SK-N-SH (cell line): ENCODE results near the gene ARHGAP15. TPM values are rescaled to one million over a fixed set of nuclear protein-coding genes. Genes with fewer than 3 reads are reported as not detected.

Experiments used
- CTCF ChIA-PET: fragments of 300-600, 350-600 bp; formaldehyde crosslinking; extraction: SDS; loops from one replicate; lab custom pipeline; 2021; lab: Yijun Ruan, JAX
- POLR2A ChIA-PET: fragments of 350-600 bp; sonication (Branson Sonifier 250); formaldehyde crosslinking; extraction: SDS; loops from one replicate; lab custom pipeline; 2020; ENCODE audit warnings: antibody characterized with exemption, inconsistent platforms; lab: Yijun Ruan, JAX
- DNase-seq: peaks from one replicate; pipeline ENCODE4 v3.0.0; 2012
- H2AFZ ChIP-seq: fragments of 200-600 bp; sonication (generic); 2 replicates; pipeline ENCODE4 v1.8.1; 2016; ENCODE audit warnings: antibody characterized with exemption, mild to moderate bottlenecking, low read depth
- H3F3A ChIP-seq: fragments of 200-600 bp; sonication (generic); replicated peaks from 2 replicates; pipeline ENCODE3; 2016; ENCODE audit warnings: antibody characterized with exemption, mild to moderate bottlenecking; ENCODE audit not compliant: insufficient read depth
- H3K27ac ChIP-seq, 2 experiments: fragments of 200-500 bp in 1 of 2; fragments of 200-600 bp in 1 of 2; sonication (Bioruptor generic) in 1 of 2; sonication (generic), shearing (Covaris generic) in 1 of 2; 2 replicates each; pipeline versions ENCODE4 v1.5.1 to v1.6.1; 2014 to 2016; ENCODE audit warnings: low read depth in 2 of 2, inconsistent platforms in 1 of 2, low read length in 1 of 2, mild to moderate bottlenecking in 1 of 2, mixed read lengths in 1 of 2
- H3K27me3 ChIP-seq: fragments of 200-600 bp; sonication (generic), shearing (Covaris generic); 2 replicates; pipeline ENCODE4 v1.6.1; 2016; ENCODE audit warnings: mixed run types; ENCODE audit not compliant: insufficient read depth
- H3K36me3 ChIP-seq, 2 experiments: fragments of 200-500 bp in 1 of 2; fragments of 200-600 bp in 1 of 2; sonication (Bioruptor generic) in 1 of 2; sonication (generic) in 1 of 2; replicated peaks in 1 of 2; 2 replicates each; pipeline versions ENCODE3 to v1.5.1; 2014 to 2016; ENCODE audit warnings: low read length in 1 of 2, mild to moderate bottlenecking in 1 of 2; ENCODE audit not compliant: insufficient read depth in 2 of 2, control insufficient read depth in 1 of 2
- H3K4me1 ChIP-seq, 2 experiments: fragments of 200-500 bp in 1 of 2; fragments of 200-600 bp in 1 of 2; sonication (Bioruptor generic) in 1 of 2; sonication (generic), shearing (Covaris generic) in 1 of 2; 2 replicates each; pipeline versions ENCODE4 v1.5.1 to v1.6.1; 2014 to 2016; ENCODE audit warnings: low read depth in 1 of 2, low read length in 1 of 2, mixed run types in 1 of 2; ENCODE audit not compliant: insufficient read depth in 2 of 2, control insufficient read depth in 1 of 2
- H3K4me2 ChIP-seq: fragments of 200-600 bp; sonication (generic), shearing (Covaris generic); 2 replicates; pipeline ENCODE4 v1.6.1; 2017; ENCODE audit warnings: mixed run types
- H3K4me3 ChIP-seq, 2 experiments: fragments of 200-500 bp in 1 of 2; fragments of 200-600 bp in 1 of 2; sonication (Bioruptor generic) in 1 of 2; sonication (generic), shearing (Covaris generic) in 1 of 2; 2 replicates each; pipeline versions ENCODE4 v1.5.1 to v1.8.1; 2014 to 2016; ENCODE audit warnings: low read depth in 2 of 2, inconsistent platforms in 1 of 2, low read length in 1 of 2, mild to moderate bottlenecking in 1 of 2, mixed read lengths in 1 of 2, moderate library complexity in 1 of 2
- H3K79me2 ChIP-seq: fragments of 200-600 bp; sonication (generic); 2 replicates; pipeline ENCODE4 v1.8.1; 2017; ENCODE audit warnings: mild to moderate bottlenecking; ENCODE audit not compliant: insufficient read depth
- H3K9ac ChIP-seq: fragments of 200-600 bp; sonication (generic); 2 replicates; pipeline ENCODE4 v1.6.1; 2017; ENCODE audit warnings: mixed run types
- H3K9me2 ChIP-seq: fragments of 200-600 bp; sonication (generic); 2 replicates; pipeline ENCODE4 v1.6.1; 2017; ENCODE audit warnings: mixed run types
- H3K9me3 ChIP-seq: fragments of 200-600 bp; sonication (generic); 2 replicates; pipeline ENCODE4 v1.6.1; 2017; ENCODE audit warnings: mixed run types, mild to moderate bottlenecking, moderate library complexity
- H4K20me1 ChIP-seq: fragments of 200-600 bp; sonication (generic); 2 replicates; pipeline ENCODE4 v1.6.1; 2017; ENCODE audit warnings: mild to moderate bottlenecking, mixed run types; ENCODE audit not compliant: insufficient read depth
- CTCF ChIP-seq: fragments of 200-600 bp; sonication (generic); IDR thresholded peaks from 2 replicates; pipeline ENCODE4 v1.6.1; 2017; ENCODE audit warnings: antibody characterized with exemption, mild to moderate bottlenecking, moderate library complexity
- ELF1 ChIP-seq: IDR thresholded peaks from 2 replicates; pipeline ENCODE4 v1.4.0; 2012
- EP300 ChIP-seq, 2 experiments: IDR thresholded peaks; 2 replicates each; pipeline versions ENCODE4 v1.4.0 to v1.6.1; 2012; ENCODE audit warnings: borderline replicate concordance in 1 of 2, low read depth in 1 of 2, low read length in 1 of 2
- EZH2phosphoT487 ChIP-seq: fragments of 200-600 bp; sonication (generic); IDR thresholded peaks from 2 replicates; pipeline ENCODE4 v1.6.1; 2017; ENCODE audit warnings: low read depth, mixed run types, mild to moderate bottlenecking, antibody characterized with exemption, moderate library complexity, borderline replicate concordance
- FOSL2 ChIP-seq: IDR thresholded peaks from 2 replicates; pipeline ENCODE4 v1.4.0; 2012; ENCODE audit warnings: low read depth, mild to moderate bottlenecking, moderate library complexity, borderline replicate concordance
- FOXJ3 ChIP-seq: sonication (generic); formaldehyde crosslinking; IDR thresholded peaks from 2 replicates; pipeline ENCODE4 v1.5.1; 2020; ENCODE audit warnings: mild to moderate bottlenecking, missing genetic modification reagents
- JUND ChIP-seq: IDR thresholded peaks from 2 replicates; pipeline ENCODE4 v1.4.0; 2012
- MAX ChIP-seq: IDR thresholded peaks from 2 replicates; pipeline ENCODE4 v1.4.0; 2012; ENCODE audit warnings: low read depth
- NFIC ChIP-seq: IDR thresholded peaks from 2 replicates; pipeline ENCODE4 v1.4.0; 2012; ENCODE audit warnings: borderline replicate concordance
- NRF1 ChIP-seq: IDR thresholded peaks from 2 replicates; pipeline ENCODE4 v1.6.1; 2012; ENCODE audit warnings: low read depth, mild to moderate bottlenecking, low read length
- REST ChIP-seq: IDR thresholded peaks from 2 replicates; pipeline ENCODE4 v1.6.1; 2012; ENCODE audit warnings: mild to moderate bottlenecking, low read depth, low read length, moderate library complexity
- RFX5 ChIP-seq: IDR thresholded peaks from 2 replicates; pipeline ENCODE4 v1.6.1; 2012; ENCODE audit warnings: mild to moderate bottlenecking, improper control_type of control experiment, low read length
- RXRA ChIP-seq: IDR thresholded peaks from 2 replicates; pipeline ENCODE4 v1.4.0; 2012; ENCODE audit warnings: low read depth, mild to moderate bottlenecking, borderline replicate concordance
- TAF1 ChIP-seq: IDR thresholded peaks from 2 replicates; pipeline ENCODE4 v1.6.1; 2012; ENCODE audit warnings: low read depth, mild to moderate bottlenecking, low read length, moderate library complexity, borderline replicate concordance
- USF1 ChIP-seq: IDR thresholded peaks from 2 replicates; pipeline ENCODE4 v1.4.0; 2012; ENCODE audit warnings: low read depth, borderline replicate concordance
- ZBTB33 ChIP-seq: IDR thresholded peaks from 2 replicates; pipeline ENCODE4 v1.4.0; 2012; ENCODE audit warnings: low read depth, borderline replicate concordance
- WGBS: methylation state at CpG from one replicate; pipeline ENCODE4 v1.1.6; 2017; ENCODE audit warnings: low lambda C conversion rate; 5-methylcytosine and 5-hydroxymethylcytosine counted together
- polyA plus RNA-seq, 3 experiments: library from polyadenylated mRNA; depleted of rRNA; stranded (reverse); fragments of >200 nt; gene quantifications; 2 replicates each; pipeline ENCODE4 v1.2.3, GENCODE V29; 2012
- TF ChIP-seq, protein P1 (sequence below): fragments of 150-350 bp; IDR thresholded peaks from 2 replicates; pipeline ENCODE4 v1.6.1; 2017; ENCODE audit warnings: antibody characterized with exemption, low read length, low read depth, borderline replicate concordance

The ARHGAP15 gene
- polyA plus RNA-seq, 1 of the 3 experiments (the other 2 are of a cell fraction): not detected

DNA sequence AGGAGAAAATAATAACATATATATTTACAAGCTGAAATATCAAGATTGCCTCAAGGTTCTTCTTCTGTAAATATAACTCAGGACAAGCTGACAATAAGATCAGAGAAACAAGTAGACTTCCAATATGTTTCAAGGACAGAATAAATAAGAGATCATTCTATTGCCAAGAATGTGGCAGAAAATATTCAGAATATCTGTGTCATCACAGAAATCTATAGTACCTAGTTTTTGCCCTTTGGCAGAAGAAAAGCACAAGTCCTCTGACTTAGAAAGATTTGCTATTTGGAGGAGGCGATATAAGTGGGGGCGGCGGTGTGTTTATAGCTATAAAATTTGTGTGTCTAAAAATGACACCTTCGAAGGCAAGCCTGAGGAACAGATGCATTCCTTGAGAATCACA, 34.3 kb downstream of the ARHGAP15 start:
- Histone ChIP-seq H3K79me2 (no peaks in the 10 kb centered on the region), H3K9ac (no peak overlapping the region), H2AFZ (no peak overlapping the region), H3K27me3 (no peaks in the 10 kb centered on the region), H3F3A (no peaks in the 10 kb centered on the region), H4K20me1 (no peaks in the 10 kb centered on the region), H3K27ac (no peak overlapping the region), H3K4me1 (no peaks in the 10 kb centered on the region; a peak in 2 of 4 replicates), H3K4me3 (no peak overlapping the region), H3K36me3 (no peaks in the 10 kb centered on the region), H3K4me2 (no peak overlapping the region), H3K9me2 (no peaks in the 10 kb centered on the region), H3K9me3 (no peaks in the 10 kb centered on the region)
- 72% methylated on average over 4 of the region's 4 CpGs for WGBS
- CTCF ChIA-PET: interaction anchor here (1.2 to 6.2 kb wide), 8 partner anchors 15 to 125 kb away, joined by 3 to 92 read pairs (median 16); no protein-coding TSS in a partner anchor
- POLR2A ChIA-PET: no interaction called here
- TF ChIP-seq FOSL2 (no peak), EP300 (IDR thresholded peaks at IDR 0.05; ENCODE audit: borderline replicate concordance in 1 of 2, low read depth in 1 of 2, low read length in 1 of 2) (no peak), NFIC (no peak), MAX (no peak), REST (no peak), RXRA (no peak), JUND (no peak), RFX5 (no peak), NRF1 (no peak), USF1 (no peak)
- TF ChIP-seq, protein P1, sequence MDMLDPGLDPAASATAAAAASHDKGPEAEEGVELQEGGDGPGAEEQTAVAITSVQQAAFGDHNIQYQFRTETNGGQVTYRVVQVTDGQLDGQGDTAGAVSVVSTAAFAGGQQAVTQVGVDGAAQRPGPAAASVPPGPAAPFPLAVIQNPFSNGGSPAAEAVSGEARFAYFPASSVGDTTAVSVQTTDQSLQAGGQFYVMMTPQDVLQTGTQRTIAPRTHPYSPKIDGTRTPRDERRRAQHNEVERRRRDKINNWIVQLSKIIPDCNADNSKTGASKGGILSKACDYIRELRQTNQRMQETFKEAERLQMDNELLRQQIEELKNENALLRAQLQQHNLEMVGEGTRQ: no peak
- no peak for DNase-seq

DNA sequence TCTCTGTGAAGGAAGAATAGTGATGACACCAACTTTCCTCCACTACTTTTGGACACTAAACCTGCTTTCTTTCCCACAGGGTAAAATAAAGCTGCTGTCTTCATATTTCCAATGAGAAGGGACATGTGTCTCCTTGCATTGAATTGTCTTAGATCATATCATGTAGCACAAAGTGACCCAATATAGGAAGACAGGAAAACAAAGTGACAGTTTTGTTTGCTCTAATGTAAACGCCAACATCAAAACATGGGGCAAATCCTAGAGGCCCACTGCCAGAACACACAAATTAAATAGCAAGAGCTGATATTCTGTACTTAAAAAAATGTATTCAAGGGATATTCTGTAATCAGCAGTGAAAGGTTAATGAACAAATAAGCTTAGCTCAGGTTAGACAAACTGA, 36.1 kb downstream of the ARHGAP15 start:
- 67% methylated on average over 1 of the region's 1 CpG for WGBS
- H3K4me2 ChIP-seq: no peak overlapping the region
- H3K36me3 ChIP-seq: no peaks in the 10 kb centered on the region
- no peaks in the 10 kb centered on the region for H3K9me3 ChIP-seq
- H3F3A ChIP-seq: no peaks in the 10 kb centered on the region
- POLR2A ChIA-PET: no interaction called here
- H2AFZ ChIP-seq: no peak overlapping the region
- H3K27ac ChIP-seq: no peak overlapping the region
- H4K20me1 ChIP-seq: no peaks in the 10 kb centered on the region
- no peaks in the 10 kb centered on the region for H3K79me2 ChIP-seq
- H3K27me3 ChIP-seq: no peaks in the 10 kb centered on the region
- H3K4me3 ChIP-seq: no peak overlapping the region
- H3K9ac ChIP-seq: no peak overlapping the region
- DNase-seq: no peak
- H3K4me1 ChIP-seq: no peaks in the 10 kb centered on the region; a peak in 2 of 4 replicates
- CTCF ChIA-PET: no interaction called here
- no peaks in the 10 kb centered on the region for H3K9me2 ChIP-seq
- TF ChIP-seq TAF1 (no peak), USF1 (no peak), EZH2phosphoT487 (no peak), ELF1 (no peak), FOXJ3 (CRISPR knock-in tag) (no peak), ZBTB33 (no peak), RXRA (no peak), CTCF (no peak), EP300 (IDR thresholded peaks at IDR 0.05; ENCODE audit: borderline replicate concordance in 1 of 2, low read depth in 1 of 2, low read length in 1 of 2) (no peak), NFIC (no peak)
